HG02642 (cell line): ENCODE measurements around the gene PCDHB15.
"Not testable (repeated sequence)": the region's sequence is repeated elsewhere in the genome, so short reads cannot be mapped to it uniquely, and the experiment has no call there.

Source experiments
- ATAC-seq: cut with Tn5 transposase; IDR thresholded peaks from one replicate; pipeline ENCODE4 v1.9.1; 2021; ENCODE audit warnings: mild to moderate bottlenecking; ENCODE audit not compliant: unreplicated experiment, poor library complexity

Gene PCDHB15

DNA sequence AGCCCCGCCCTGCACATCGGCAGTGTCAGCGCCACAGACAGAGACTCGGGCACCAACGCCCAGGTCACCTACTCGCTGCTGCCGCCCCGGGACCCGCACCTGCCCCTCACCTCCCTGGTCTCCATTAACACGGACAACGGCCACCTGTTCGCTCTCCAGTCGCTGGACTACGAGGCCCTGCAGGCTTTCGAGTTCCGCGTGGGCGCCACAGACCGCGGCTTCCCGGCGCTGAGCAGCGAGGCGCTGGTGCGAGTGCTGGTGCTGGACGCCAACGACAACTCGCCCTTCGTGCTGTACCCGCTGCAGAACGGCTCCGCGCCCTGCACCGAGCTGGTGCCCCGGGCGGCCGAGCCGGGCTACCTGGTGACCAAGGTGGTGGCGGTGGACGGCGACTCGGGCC, 1.8 kb downstream of the PCDHB15 start:
- ATAC-seq = not testable (repeated sequence)

- ATAC-seq = not testable (repeated sequence)
Measured at GRCh38 chr5:141247434-141247833, 2.2 kb downstream of the PCDHB15 start.

DNA sequence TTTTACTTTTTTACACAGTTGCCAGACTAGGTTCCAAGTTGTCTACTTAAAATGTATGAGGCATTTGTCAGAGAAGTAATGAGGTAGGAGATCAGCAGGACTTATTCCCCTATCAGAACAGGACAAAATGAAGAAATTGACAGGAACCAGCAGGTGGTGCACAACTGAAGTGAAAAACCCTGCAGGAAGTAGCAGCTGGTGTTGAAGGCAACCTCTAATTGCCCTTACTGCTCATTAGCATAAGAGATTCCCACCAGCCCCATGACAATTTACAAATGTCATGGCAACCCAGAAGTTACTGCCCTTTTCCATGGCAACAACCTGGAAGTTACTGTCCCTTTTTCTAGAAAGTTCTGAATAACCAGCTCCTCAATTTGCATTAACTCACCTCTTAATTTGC, 5.4 kb downstream of the PCDHB15 start:
- ATAC-seq = no peak

GRCh38 chr5:141258464-141258863, 13.3 kb downstream of the PCDHB15 start:
- ATAC-seq = no peak

DNA sequence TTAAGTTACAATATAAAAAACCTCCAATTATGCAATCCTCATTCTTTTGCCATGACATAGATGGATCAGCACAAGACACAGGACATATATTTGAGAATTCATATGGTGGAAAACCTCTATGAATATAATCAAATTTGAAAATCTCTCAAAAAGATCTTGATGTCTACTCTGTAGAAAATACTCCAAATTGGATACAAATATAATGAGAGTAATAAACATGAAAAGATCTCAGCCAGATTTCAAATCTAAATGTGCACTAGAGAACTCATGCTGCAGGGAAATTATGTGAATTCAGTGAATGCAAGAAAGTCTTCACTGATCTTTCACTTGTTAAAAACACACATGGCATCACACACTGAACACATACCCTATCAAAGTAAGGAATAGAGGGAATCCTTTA, 13.8 kb downstream of the PCDHB15 start:
- ATAC-seq = no peak

- no peak for ATAC-seq
Measured at GRCh38 chr5:141260458-141261237, 15.5 kb downstream of the PCDHB15 start.

DNA sequence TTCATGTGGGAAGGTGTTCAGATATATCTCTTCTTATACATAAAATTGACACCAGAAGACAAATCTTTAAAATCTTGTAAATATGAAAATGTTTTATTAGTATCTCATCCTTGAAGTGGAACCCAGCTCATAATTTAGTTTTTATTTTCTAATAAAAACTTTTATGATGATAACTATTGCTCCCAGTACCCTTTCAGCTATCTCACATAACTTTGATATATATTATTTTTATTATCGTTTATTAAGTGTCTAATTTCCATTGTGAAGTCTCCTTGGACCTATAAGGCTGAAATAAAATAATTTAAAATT, 16.0 kb downstream of the PCDHB15 start:
- no peak for ATAC-seq

GRCh38 chr5:141269195-141269594, 24.0 kb downstream of the PCDHB15 start:
- no peak for ATAC-seq

GRCh38 chr5:141272906-141273305, 27.7 kb downstream of the PCDHB15 start:
- ATAC-seq = no peak

GRCh38 chr5:141298376-141298775, 53.2 kb downstream of the PCDHB15 start:
- ATAC-seq = no peak
